CD14-positive monocyte (primary cell): ENCODE data around the gene JAM3. TPM values are rescaled to one million over a fixed set of nuclear protein-coding genes. Genes with fewer than 3 reads are reported as not detected.

Source experiments
- DNase-seq, 3 donors: peaks; one replicate each; pipeline ENCODE4 v3.0.0-alpha.2; 2011 to 2022
- H2AFZ ChIP-seq: 2 replicates; pipeline ENCODE4 v1.6.0; 2012; ENCODE audit warnings: mild to moderate bottlenecking, low read depth, low read length, inconsistent platforms; ENCODE audit not compliant: insufficient read depth, poor library complexity, severe bottlenecking
- H3K27ac ChIP-seq, 2 donors: 1 replicate in 1 of 2; 2 replicates in 1 of 2; pipeline ENCODE4 v1.5.1; 2012 to 2013; ENCODE audit warnings: low read length in 2 of 2, control low read depth in 1 of 2, inconsistent platforms in 1 of 2, low read depth in 1 of 2, mild to moderate bottlenecking in 1 of 2
- H3K27me3 ChIP-seq, 2 donors: one replicate each; pipeline versions ENCODE4 v1.6.0 to v1.6.1; 2011 to 2013; ENCODE audit warnings: low read length in 2 of 2; ENCODE audit not compliant: control insufficient read depth in 2 of 2, insufficient read depth in 2 of 2
- H3K36me3 ChIP-seq, 2 donors: replicated peaks in 1 of 2; 1 replicate in 1 of 2; 2 replicates in 1 of 2; pipeline versions ENCODE4 v1.5.1 to v1.6.1; 2012 to 2013; ENCODE audit warnings: low read length in 2 of 2, control low read depth in 1 of 2, inconsistent platforms in 1 of 2, mild to moderate bottlenecking in 1 of 2; ENCODE audit not compliant: insufficient read depth in 2 of 2, control insufficient read depth in 1 of 2
- H3K4me1 ChIP-seq, 2 donors: 1 replicate in 1 of 2; 2 replicates in 1 of 2; pipeline versions ENCODE4 v1.5.1 to v1.6.1; 2012 to 2013; ENCODE audit warnings: low read length in 2 of 2, control low read depth in 1 of 2, inconsistent platforms in 1 of 2, mild to moderate bottlenecking in 1 of 2, moderate library complexity in 1 of 2; ENCODE audit not compliant: insufficient read depth in 2 of 2, control insufficient read depth in 1 of 2
- H3K4me2 ChIP-seq: replicated peaks from 2 replicates; pipeline ENCODE3; 2012; ENCODE audit warnings: low read length, moderate library complexity, mild to moderate bottlenecking; ENCODE audit not compliant: poor library complexity, severe bottlenecking; ENCODE audit errors: extremely low read depth
- H3K4me3 ChIP-seq, 3 experiments: fragments of 200-600 bp in 1 of 3; sonication (generic) in 1 of 3; replicated peaks in 1 of 3; 1 replicate in 2 of 3; 2 replicates in 1 of 3; pipeline ENCODE4 v1.5.1; 2011 to 2013; ENCODE audit warnings: low read length in 3 of 3, mild to moderate bottlenecking in 3 of 3, control low read depth in 2 of 3, low read depth in 2 of 3, inconsistent platforms in 1 of 3, moderate library complexity in 1 of 3
- H3K79me2 ChIP-seq: 2 replicates; pipeline ENCODE4 v1.6.0; 2012; ENCODE audit warnings: mild to moderate bottlenecking, control low read depth, inconsistent platforms, low read length, moderate library complexity; ENCODE audit not compliant: insufficient read depth
- H3K9ac ChIP-seq: 2 replicates; pipeline ENCODE4 v1.6.0; 2017; ENCODE audit warnings: low read length, mild to moderate bottlenecking; ENCODE audit not compliant: insufficient read depth, poor library complexity, severe bottlenecking
- H3K9me3 ChIP-seq, 2 donors: replicated peaks in 1 of 2; 1 replicate in 1 of 2; 2 replicates in 1 of 2; pipeline versions ENCODE4 v1.5.1 to v1.6.1; 2012 to 2013; ENCODE audit warnings: low read length in 2 of 2, control low read depth in 1 of 2; ENCODE audit not compliant: control insufficient read depth in 1 of 2, insufficient read depth in 1 of 2
- H4K20me1 ChIP-seq: 2 replicates; pipeline ENCODE4 v1.6.0; 2012; ENCODE audit warnings: mild to moderate bottlenecking, low read length, control low read depth, moderate library complexity; ENCODE audit not compliant: insufficient read depth
- H3K27ac Mint-ChIP-seq, 7 donors: one replicate each; pipeline ENCODE4 v1.8.0; 2020; ENCODE audit warnings: mild to moderate bottlenecking in 7 of 7, mixed read lengths in 7 of 7, moderate library complexity in 6 of 7, inconsistent platforms in 2 of 7
- H3K27me3 Mint-ChIP-seq, 3 donors: one replicate each; pipeline ENCODE4 v1.8.0; 2021 to 2022; ENCODE audit warnings: low read depth in 3 of 3, mild to moderate bottlenecking in 3 of 3, mixed read lengths in 3 of 3, moderate library complexity in 3 of 3, inconsistent platforms in 1 of 3
- H3K36me3 Mint-ChIP-seq, 2 donors: one replicate each; pipeline ENCODE4 v1.8.0; 2020; ENCODE audit warnings: mixed read lengths in 2 of 2, inconsistent platforms in 1 of 2, mild to moderate bottlenecking in 1 of 2
- H3K4me1 Mint-ChIP-seq: one replicate; pipeline ENCODE4 v1.8.0; 2020; ENCODE audit warnings: mild to moderate bottlenecking, mixed read lengths
- H3K4me3 Mint-ChIP-seq, 2 donors: one replicate each; pipeline ENCODE4 v1.8.0; 2020; ENCODE audit warnings: mild to moderate bottlenecking in 2 of 2, mixed read lengths in 2 of 2, moderate library complexity in 1 of 2
- H3K9me3 Mint-ChIP-seq, 7 donors: one replicate each; pipeline ENCODE4 v1.8.0; 2020 to 2022; ENCODE audit warnings: mixed read lengths in 7 of 7, mild to moderate bottlenecking in 6 of 7, moderate library complexity in 6 of 7, inconsistent platforms in 2 of 7
- CTCF ChIP-seq: fragments of 200-600 bp; IDR thresholded peaks from one replicate; pipeline ENCODE4 v1.8.0; 2022; ENCODE audit warnings: antibody characterized with exemption, mild to moderate bottlenecking
- WGBS: methylation state at CpG from one replicate; pipeline ENCODE4 v1.1.5; 2013; ENCODE audit warnings: missing lambda C conversion rate; ENCODE audit not compliant: insufficient coverage; 5-methylcytosine and 5-hydroxymethylcytosine counted together
- intact Hi-C, 2 donors: fragments of 100-400 bp; cut with micrococcal nuclease; formaldehyde crosslinking; loops; one replicate each; pipeline versions ENCODE4 v1.15.0 to v1.15.1; 2023
- polyA plus RNA-seq, 3 donors: library from polyadenylated mRNA; depleted of rRNA in 1 of 3; unstranded in 2 of 3; stranded (reverse) in 1 of 3; fragments of 300-500 nt in 2 of 3; fragments of >200 nt in 1 of 3; fragmentation: Illumina TruSeq in 2 of 3; gene quantifications; 1 replicate in 2 of 3; 2 replicates in 1 of 3; pipeline ENCODE4 v1.2.3, GENCODE V29; 2012 to 2021

Gene JAM3
- polyA plus RNA-seq, 3 donors, result 0.03 to 0.25 (median 0.12) TPM

DNA sequence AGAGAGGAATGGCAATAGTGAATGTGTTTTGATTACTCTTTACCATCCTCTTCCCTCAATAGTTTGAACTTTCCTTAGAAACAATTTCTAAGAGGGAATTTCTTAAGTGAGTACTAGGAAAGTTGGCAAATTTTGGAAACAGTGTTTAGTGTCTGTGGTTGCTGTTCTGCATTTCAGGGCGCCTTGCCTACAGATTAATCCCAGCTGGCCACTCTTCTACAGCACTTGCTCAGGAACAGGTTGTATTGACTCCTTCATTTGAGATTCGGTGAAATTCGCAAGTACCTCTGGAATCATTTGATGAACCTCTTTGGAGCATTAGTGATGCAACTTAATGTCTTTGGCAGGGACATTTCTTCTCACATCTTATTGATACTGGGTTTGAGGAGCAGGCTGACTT, 28.3 kb downstream of the JAM3 start:
- Histone ChIP-seq H3K9ac (no peak overlapping the region), H3K4me2 (no peak overlapping the region), H3K36me3 (no peaks in the 10 kb centered on the region), H2AFZ (no peak overlapping the region), H3K4me3 (no peak overlapping the region), H4K20me1 (no peaks in the 10 kb centered on the region), H3K4me1 (no peaks in the 10 kb centered on the region), H3K9me3 (no peaks in the 10 kb centered on the region), H3K79me2 (no peaks in the 10 kb centered on the region), H3K27ac (no peak overlapping the region), H3K27me3 (no peaks in the 10 kb centered on the region)
- DNase-seq, result no peak
- Mint-ChIP-seq H3K27ac (no peak overlapping the region), H3K27me3 (peaks cover 0 to 3% (median 0%) of the 10 kb centered on the region in 3 donors), H3K9me3 (no peaks in the 10 kb centered on the region), H3K4me3 (no peak overlapping the region), H3K4me1 (no peaks in the 10 kb centered on the region), H3K36me3 (no peaks in the 10 kb centered on the region)
- no CpG with 5 or more reads among the region's 3 CpGs for WGBS
- TF ChIP-seq CTCF, result no peak
- intact Hi-C loops, result no loop called here

DNA sequence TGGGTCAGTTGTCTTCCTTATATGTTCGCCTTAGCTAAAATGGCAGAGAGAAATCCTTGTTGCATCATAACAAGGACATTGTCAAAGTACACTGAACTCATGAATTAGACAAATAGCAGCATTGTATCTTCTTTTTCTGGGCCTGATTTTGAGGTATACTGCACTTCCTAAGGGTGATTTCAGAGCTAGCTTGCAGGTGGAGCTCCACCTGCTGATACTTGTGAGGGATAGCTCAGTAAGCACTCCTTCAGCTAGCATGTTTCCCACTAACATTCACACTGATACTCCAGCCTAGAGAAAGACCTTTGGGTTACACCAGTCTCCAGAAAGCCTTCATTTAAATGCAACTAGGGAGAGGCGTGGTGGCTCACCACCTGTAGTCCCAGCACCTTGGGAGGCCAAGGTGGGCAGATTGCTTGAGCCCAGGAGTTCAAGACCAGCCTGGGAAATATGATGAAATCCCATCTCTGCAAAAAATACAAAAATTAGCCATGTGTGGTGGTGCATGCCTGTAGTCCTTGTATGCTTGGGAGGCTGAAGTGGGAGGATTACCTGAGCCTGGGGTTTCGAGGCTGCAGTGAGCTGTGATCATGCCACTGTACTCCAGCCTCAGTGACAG, 29.8 kb downstream of the JAM3 start:
- H2AFZ ChIP-seq, result no peak overlapping the region
- intact Hi-C loops, result no loop called here
- no peak overlapping the region for H3K9ac ChIP-seq
- no peak for DNase-seq
- no peak overlapping the region for H3K4me2 ChIP-seq
- Mint-ChIP-seq H3K27ac (no peak overlapping the region), H3K4me1 (no peaks in the 10 kb centered on the region), H3K9me3 (peaks cover 0 to 4% (median 0%) of the 10 kb centered on the region in 7 donors), H3K36me3 (no peaks in the 10 kb centered on the region), H3K4me3 (no peak overlapping the region), H3K27me3 (peaks cover 0 to 3% (median 0%) of the 10 kb centered on the region in 3 donors)
- H3K4me3 ChIP-seq, result no peak overlapping the region
- TF ChIP-seq CTCF, result no peak
- H3K36me3 ChIP-seq, result no peaks in the 10 kb centered on the region
- no peaks in the 10 kb centered on the region for H3K9me3 ChIP-seq
- H3K79me2 ChIP-seq, result no peaks in the 10 kb centered on the region
- no peaks in the 10 kb centered on the region for H3K4me1 ChIP-seq
- H3K27ac ChIP-seq, result no peak overlapping the region
- H3K27me3 ChIP-seq, result no peaks in the 10 kb centered on the region
- 82% methylated on average over 1 of the region's 3 CpGs for WGBS
- no peaks in the 10 kb centered on the region for H4K20me1 ChIP-seq
